ENCODE data around the gene SYT13.

SYT13 gene

DNA sequence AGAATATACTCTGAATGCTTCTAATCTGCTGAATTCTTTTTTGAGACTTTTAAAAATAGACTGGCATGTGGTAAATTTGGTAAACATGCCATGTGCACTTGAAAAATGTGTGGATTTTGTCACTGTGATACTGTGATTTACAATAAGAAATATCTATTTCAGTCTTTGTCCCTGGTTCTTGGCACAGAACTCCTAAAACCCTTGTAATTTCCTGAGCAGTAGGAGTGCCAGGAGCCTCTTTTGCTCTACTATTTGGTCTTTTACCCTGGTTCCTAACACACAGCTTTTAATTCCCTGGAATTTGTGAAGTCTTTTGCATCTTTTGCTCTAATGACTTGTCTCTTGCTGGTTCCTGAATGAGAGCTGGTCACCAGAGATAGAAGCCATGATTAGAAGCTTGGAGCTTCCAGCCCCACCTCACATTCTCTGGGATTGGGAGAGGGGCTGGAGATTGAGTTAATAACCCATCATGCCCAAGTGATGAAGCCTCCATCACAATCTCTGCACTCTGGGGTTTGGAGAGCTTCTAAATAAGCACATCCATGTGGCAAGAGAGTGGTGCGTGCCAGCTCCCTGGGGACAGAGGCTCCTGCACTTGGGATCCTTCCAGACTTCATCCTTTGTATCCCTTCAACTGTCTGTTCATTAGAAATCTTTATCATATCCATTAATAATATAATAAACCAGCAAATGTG is 27.2 kb upstream of the SYT13 start:
- no peak for DNase-seq (ENCODE audit: low spot score)

DNA sequence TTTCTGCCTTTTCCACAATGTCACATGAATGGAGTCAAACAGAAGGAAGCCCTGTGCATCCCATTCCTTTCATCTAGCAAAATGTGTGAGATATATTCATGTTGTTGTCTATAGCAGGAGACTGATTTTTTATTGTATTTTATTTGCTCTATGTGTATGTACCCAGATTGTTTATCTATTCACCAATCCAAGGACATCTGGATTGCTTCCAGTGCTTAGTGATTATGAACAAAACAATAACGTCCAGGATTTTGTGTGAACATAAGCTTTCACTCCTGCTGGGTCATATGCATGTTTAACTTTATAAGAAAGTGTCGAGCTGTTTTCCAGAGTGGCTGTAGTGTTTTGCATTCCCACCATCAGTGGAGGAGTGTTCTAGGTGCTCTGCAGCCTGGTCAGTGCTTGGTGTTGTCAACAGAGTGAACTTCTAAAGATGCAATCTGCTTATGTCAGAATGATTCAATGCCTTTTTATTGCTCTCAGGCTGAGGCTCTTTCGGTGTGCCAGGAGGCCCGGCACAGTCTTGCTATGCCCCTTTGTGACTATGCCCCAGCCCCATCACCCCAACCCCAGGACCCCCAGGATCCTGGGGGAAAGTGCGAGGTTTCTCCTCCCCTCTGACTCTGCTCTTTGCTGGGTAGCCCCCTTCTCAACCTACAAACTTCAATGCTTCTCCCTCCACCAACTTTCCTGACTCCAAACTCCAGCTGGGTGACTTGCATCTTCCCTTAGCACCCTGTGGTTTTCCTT is 19.9 kb upstream of the SYT13 start:
- no peak for DNase-seq (ENCODE audit: low spot score)

DNA sequence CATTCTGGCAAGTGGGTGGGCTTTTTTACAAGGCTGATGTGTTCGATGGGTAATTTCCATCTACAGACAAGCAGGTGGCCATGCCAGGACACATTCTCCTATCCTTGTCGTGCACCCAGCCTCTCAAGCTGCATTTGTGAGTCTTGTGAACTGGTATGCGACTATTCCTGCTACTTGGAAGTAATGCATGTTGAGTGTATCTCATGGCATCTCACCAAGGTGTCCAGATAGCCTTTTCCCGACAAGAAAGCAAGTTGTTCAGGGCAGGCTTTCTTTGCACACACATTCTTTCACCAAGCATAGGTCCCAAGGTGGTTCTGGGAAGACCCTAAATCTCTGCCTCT is 18.8 kb upstream of the SYT13 start:
- no peak for DNase-seq (ENCODE audit: low spot score)

DNA sequence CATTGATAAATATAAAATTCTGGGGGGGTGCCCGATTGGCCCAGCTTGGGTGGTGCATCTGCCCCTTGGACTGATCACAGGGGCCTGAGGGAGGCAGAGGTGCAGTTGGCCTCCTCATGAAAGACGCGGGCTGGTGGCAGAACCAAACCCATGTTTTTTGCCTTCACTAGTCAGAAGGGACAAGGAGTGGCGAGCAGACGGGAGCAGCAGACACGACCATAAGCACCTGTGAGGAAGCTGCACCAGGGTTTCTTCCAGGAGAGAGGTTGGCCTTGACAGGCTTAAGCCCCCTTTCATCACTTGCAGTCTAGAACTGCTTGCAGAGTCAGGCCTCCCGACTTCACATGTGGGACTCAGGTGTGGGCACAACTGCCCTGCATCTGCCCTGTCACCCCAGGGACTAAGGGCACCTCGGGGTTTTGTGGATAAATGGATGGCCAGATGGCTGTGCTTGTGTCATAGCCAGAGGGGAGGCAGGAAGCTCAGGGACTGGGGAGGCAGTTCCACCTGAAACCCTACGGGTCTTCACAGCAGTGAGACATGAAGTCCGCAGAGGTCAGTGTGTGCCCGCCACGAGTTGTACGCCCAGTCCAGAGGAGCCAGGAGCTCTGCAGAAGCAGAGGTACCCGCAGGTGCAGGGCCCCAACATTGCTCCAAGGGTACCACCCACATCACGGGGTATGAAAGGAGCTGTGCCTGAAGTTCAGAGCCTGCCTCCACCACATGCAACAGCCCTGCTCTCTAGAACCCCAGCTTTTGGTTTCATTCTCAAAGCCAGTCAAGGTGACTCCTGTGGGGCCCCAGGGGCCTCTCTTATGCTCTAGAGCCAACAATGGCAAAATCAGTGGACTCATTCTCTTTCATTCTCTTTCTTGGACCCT is 18.2 kb upstream of the SYT13 start:
- DNase-seq (ENCODE audit: low spot score): no peak

DNA sequence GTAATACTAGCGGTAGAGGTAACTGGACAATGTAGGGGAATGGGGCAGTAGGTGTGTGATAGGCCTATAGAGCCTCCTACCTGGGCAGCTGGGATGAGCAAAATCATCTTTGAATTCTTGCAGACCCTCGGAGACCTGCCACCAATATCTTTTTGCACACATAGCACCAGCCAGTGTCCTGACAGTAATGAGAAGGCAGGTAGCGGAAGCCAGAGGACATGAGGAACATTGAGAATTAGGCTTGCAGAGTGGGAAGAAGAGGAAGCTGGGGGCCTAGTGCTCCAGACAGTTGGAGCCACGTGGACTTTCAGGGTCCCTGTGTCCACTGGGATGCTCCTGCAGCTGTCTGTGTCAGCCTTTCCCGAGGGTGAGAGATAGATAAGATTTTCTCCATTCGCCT is 17.2 kb upstream of the SYT13 start:
- DNase-seq (ENCODE audit: low spot score): no peak

DNA sequence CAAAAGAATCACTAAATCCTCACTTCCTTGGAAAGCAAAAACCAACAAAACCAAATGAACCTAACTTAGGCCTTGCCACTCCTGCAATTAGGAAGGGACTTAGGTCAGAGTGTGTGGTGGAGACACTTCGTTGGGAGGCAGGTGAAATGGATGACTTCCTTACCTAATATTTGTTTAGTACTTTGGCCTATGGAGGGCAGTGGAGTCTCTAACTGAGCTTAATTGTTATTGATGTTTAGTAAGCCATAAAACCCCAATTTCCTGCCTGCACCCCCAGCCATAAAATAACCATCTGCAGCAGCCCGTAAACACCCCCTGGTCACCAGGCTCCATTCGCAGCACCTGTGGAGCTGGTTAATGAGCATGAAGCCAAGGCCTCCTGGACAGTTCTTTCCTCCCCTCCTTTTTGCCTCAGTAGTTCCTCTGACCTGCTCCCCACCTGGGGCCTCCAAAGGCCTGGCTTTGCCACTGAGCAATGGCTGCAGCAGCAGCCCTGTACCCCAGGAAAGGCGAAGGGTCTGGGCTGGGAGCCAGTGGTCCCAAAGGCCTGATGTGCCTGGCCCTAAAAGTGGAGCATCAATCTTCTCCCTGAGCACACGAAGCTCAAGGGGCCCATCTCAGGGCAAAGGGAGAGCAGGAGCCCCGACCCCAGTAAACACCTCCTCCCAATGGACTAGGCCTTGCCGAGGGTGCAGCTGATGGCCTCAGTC is 15.6 kb upstream of the SYT13 start:
- DNase-seq (ENCODE audit: low spot score): no peak

DNA sequence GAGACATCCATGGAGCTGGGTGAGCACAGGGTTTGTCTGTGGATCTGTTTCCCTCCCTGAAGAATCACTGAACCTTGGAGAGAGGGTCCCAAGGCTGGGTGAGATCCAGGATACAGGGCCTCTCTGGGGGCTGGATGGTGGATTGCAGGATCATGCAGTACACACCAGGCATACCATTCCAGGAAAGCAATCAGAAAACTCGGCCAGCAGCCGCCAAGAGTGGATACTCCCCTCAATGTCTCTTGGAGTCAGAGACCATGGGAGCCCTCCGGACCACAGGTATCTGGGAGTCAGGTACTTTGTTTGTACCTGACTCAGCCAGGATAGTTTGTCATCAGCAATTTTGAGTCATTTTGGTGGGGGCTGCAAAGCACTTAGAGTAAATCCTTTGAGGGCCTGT is 14.6 kb upstream of the SYT13 start:
- DNase-seq (ENCODE audit: low spot score): no peak

DNA sequence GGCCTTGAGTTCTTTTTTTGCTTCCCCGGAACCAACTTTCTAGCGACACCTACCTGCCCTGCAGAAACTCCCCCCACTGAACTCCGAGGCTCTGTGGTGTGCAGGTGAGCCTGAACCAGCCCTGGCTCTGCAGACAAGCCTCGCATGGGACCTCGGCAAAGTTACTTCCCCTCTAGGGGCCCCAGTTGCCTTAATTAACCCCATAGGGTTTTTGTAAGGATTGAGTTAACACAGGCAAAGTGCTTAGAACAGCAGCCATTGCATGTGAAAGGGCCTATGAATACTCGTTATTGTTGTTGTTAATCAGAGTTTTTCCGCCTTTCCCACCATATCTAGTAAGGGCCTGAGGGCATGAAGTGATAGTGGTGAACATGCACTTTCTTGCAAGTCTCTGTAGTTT is 12.6 kb upstream of the SYT13 start:
- no peak for DNase-seq (ENCODE audit: low spot score)

DNA sequence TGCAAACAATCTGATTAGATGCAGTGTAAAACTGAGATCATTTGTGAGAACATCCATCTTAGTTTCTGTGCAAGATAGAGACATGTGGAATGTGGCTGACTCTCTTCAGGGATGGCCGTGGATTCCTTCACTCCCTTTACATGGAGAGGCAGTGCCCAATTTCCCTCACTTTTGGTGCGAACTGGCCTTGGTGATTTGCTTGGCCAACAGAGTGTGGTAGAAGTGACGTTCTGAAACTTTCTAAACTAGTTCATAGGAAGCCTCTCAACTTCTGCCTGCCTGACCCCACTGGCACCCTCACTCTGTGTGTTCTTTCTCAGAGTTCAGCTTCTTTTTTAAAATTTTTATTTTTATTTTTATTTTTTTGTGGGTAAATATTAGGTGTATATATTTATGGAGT is 9.9 kb upstream of the SYT13 start:
- DNase-seq (ENCODE audit: low spot score): no peak

DNA sequence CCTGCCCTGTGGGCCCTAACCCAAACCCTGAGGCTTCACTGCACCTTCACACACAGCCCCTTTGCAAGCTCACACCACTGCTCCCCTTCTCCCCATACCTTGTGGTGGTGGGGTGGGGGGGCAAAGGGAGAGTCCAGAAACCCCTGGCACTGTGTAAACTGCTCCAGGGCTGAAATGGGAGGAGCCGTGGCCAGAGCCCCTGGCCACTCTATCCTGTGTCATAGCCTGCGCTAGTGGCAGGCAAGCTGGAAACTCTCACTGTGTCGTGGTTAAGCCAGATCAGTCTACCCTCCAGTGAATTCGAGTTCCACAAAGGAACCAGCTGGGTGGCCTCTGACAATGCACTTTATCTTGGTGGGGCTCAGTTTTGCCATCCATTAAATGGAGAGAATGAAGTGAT is 8.4 kb upstream of the SYT13 start:
- DNase-seq (ENCODE audit: low spot score): no peak

DNA sequence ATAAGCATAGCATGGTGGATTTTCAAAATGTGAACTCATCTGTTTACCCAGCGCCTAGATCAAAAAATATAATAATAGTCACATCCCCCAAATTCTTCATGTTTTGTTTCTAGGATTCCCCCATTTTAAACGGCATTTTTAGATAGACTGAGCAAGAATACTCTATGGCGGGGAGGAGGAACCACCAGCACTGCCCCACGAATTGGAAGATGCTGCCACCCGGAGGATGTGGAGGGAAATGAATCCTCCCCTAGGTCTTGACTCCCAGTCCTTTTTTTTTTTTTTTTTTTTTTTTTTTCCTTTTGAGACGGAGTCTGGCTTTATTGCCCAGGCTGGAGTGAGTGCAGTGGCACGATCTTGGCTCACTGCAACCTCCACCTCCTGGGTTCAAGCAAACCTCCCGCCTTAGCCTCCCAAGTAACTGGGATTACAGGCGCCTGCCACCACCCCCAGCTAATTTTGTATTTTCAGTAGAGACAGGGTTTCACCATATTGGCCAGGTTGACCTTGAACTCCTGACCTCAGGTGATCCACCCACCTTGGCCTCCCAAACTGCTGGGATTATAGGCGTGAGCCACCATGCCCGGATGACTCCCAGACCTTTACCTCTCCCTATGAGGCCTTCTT is 7.5 kb upstream of the SYT13 start:
- peak; percentile 30 for DNase-seq (ENCODE audit: low spot score)

DNA sequence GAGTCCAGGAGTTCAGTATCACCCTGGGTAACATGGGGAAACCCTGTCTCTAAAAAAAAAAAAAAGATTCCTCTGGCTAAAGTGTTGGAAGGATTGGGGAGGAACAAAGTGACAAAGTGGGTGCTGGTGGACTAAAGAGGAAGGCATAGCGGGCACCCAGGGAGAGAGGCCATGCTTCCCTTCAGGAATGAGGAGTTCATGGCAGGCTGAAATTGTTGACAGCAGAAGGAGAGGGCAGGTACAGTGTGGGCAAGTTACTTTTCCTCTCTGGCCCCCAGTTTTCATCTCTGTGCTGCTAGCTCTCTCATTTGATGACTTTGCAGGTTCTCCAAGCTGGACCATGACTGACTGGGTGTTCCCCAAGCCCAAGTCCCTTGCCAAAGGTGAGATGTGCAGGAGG is 4.4 kb upstream of the SYT13 start:
- no peak for DNase-seq (ENCODE audit: low spot score)

DNA sequence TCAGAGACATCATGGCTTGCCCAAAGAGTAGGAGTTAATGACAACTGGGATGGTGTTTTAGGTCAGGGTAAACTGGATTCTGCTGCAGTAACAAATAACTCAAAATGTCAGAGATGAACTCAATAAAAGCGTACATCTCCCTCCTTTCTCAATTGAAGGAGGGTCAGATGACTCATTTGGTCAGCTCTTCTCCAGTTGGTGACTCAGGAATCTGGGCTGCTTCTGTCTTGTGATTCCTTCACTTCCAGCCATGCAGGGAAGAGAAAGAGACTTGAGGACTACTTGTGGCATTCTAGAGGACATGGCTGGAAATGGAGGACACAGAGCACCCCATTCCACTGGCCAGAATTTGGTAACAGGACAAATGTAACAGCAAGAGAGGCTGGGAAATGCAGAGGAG is 3.2 kb upstream of the SYT13 start:
- no peak for DNase-seq (ENCODE audit: low spot score)

DNA sequence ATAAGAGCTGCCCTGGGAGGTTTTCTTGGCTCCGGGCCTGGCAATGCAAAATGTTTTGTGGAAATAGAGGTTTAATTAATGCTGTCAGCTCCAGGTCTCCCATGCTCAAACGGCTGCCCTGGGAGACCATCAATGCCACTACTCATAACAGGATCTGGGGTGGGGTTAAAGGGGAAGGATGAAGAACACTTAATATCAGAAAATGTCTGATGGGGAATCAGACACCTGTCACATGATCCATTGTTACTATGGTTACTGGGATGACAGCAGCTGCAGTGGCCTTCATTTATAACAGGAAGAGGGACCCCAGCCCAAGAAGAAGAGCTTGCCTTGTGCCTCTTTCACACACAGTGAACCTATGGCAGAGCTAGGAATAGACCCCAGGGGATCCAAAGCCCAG is 2.2 kb upstream of the SYT13 start:
- DNase-seq (ENCODE audit: low spot score): no peak

DNA sequence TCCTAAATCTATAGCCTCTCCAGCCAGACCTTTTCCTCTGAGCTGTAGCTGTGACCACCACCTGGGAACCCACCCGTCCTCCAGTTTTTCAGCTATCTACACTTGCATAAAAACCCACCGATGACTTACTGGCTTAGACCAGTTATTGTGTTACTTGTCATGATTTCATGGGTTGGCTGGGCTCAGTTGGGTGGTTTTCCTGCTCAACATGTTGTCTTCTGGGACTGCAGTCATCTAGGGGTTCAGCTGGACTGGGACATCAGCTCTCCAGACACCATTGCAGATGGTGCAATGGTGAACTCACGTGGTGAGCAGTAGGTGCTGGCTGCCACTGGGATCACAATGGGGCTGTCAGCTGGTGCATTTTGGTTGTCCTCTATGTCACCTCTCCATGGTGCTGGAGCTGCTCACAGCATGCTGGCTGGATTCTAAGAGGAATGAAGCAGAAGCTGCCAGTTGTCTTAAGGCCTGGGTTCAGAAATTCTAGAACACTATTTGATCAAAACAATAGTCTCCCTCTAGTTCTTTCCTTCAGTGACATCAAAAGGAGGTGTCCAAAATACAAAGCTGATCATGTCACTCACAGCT is 1.3 kb upstream of the SYT13 start:
- DNase-seq (ENCODE audit: low spot score): no peak

DNA sequence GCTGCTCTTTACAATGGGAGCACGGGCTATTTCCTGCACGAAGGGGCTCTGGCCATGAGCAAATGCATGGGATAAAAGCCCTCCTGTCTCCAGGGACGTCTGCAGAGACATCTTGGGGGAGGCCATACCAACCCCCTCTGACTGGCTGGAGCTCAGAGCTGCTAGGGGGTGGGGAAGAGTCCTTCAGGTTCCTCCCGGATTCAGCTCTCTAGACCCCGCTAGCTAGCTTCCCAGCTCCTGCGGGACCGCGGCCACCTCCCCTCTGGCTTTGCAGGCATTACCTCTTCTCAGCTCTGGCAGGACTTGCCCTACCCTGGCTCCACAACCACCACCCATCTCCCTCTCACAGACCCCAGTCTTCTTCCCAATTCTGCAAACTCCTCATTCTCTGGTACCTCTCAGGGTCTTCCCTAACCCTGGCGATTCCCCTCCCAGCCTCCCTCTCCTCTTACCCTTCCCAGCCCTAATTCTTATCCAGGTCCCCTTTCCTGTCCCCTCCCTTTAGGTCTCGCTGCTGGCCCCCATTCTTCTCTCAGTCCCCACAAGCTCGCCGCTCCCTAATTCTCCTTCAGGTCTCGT is 802 bp downstream of the SYT13 start:
- no peak for DNase-seq (ENCODE audit: low spot score)

DNA sequence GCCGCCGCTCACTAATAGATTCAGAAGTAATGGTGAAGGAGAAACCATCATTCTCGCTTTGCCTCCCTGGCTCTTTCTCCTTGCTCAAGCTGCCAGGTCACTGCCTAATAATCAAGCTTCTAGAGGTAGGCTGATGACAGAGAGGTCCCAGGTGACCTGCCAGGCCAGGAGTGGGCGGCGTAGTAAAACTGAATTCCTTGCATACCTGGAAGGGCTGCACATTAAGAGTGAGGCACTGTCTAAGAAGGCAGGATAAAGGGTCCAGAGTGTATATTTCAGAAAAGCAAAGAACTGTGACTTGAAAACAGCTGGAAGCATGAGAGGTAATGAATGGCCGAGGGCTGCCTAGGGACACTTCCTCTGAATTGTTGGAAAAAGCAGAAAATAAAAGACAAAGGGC is 4.1 kb downstream of the SYT13 start:
- DNase-seq (ENCODE audit: low spot score): no peak

DNA sequence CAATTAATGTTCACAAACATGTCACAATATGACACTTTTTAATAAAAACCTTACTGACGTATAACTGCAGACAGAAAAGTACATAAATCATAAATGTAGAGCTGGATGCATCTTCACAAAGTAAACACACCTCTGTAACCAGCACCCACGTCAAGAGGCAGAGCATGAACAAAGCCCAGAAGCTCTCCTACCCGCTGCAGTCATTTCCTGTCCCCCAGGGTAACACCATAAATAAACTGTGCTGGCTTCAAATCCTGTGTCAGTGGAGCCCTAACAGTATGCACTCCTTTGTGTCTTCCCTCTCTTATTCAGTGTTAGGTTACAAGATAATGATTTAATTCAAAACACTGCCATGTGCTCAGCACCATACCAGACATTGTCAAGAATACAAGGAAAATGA is 5.7 kb downstream of the SYT13 start:
- DNase-seq (ENCODE audit: low spot score): no peak

DNA sequence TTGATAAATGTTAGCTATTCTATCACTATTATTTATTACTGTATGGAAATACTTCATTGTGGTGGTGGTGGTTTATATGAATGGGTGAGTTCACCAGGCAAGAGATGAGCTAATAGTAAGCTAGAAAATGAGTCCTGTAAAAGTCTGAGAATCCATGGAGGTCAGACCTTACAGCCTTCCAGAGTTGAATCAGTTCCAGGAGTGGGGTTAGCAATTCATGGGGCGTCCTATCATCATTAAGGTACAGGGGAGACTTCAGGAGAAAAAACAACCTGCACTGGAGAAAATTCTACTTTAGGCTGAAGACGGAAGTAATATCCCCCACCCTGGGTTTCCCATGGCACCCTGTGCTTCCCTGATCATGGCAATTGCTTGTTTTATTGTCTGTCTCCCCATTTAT is 6.5 kb downstream of the SYT13 start:
- DNase-seq (ENCODE audit: low spot score): no peak

DNA sequence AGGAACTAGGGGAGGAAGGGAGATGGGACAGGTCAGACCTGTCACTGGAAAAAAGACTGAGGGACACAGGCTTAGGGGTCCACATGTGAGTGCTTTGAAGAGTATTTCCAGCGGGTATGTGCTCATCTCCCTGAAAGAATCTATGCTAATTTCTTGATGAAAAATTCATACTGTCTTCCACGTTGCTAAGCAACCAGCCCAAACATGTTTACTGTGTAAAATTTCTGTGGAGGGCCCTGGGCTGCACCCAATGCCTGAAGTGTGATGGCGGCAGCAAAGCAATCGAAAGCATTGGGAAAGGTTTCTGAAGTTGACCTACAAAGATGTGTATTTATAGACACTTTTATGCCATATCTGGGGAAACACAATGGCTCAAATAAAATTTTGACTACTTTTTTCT is 7.4 kb downstream of the SYT13 start:
- DNase-seq (ENCODE audit: low spot score): no peak

DNA sequence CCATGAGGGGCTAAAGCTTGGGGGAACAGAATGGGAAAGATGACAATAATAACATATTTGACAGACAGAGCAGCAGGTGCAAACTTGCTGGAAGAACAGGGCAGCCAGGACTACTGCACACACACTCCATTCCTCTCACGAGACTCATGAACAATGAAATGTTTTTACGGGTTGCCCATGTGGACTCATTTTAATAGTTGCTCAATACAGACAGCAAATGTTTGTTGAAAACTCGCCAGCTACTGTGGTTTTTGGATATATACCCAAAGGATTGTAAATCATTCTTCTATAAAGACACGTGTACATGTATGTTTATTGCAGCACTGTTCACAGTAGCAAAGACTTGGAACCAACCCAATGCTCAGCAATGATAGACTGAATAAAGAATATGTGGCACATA is 10.3 kb downstream of the SYT13 start:
- no peak for DNase-seq (ENCODE audit: low spot score)
